NCI-H526 (cell line): ENCODE results near the gene WDFY4.

ENCODE experiments used
- DNase-seq, 2 experiments: peaks; one replicate each; lab custom pipeline; 2025; lab: John Stamatoyannopoulos, UW

WDFY4 gene

GRCh38 chr10:48690791-48691660 lies 6.4 kb downstream of the WDFY4 start:
- DNase-seq = no peak

GRCh38 chr10:48691812-48692528 lies 7.3 kb downstream of the WDFY4 start:
- DNase-seq = no peak

GRCh38 chr10:48692748-48693147 lies 8.1 kb downstream of the WDFY4 start:
- no peak for DNase-seq

GRCh38 chr10:48693206-48693605 lies 8.5 kb downstream of the WDFY4 start:
- DNase-seq = no peak

- DNase-seq = no peak
These were observed 9.8 kb downstream of the WDFY4 start for GRCh38 chr10:48694371-48695030.

GRCh38 chr10:48695636-48696534 lies 11.2 kb downstream of the WDFY4 start:
- DNase-seq = no peak

GRCh38 chr10:48696535-48696873 lies 11.8 kb downstream of the WDFY4 start:
- DNase-seq = no peak

- no peak for DNase-seq
These were observed 12.4 kb downstream of the WDFY4 start for GRCh38 chr10:48697091-48697490.

GRCh38 chr10:48697821-48698764 lies 13.4 kb downstream of the WDFY4 start:
- DNase-seq = no peak

- no peak for DNase-seq
These were observed 14.4 kb downstream of the WDFY4 start for GRCh38 chr10:48699011-48699627.

GRCh38 chr10:48700071-48700470 lies 15.4 kb downstream of the WDFY4 start:
- DNase-seq = no peak

- DNase-seq = no peak
These were observed 15.8 kb downstream of the WDFY4 start for GRCh38 chr10:48700493-48700892.

GRCh38 chr10:48701139-48701901 lies 16.6 kb downstream of the WDFY4 start:
- DNase-seq = no peak

GRCh38 chr10:48701941-48702340 lies 17.3 kb downstream of the WDFY4 start:
- no peak for DNase-seq

- no peak for DNase-seq
These were observed 19.0 kb downstream of the WDFY4 start for GRCh38 chr10:48703531-48704122.

GRCh38 chr10:48704156-48704555 lies 19.5 kb downstream of the WDFY4 start:
- no peak for DNase-seq

GRCh38 chr10:48705401-48705938 lies 20.8 kb downstream of the WDFY4 start:
- DNase-seq = no peak

GRCh38 chr10:48707472-48707871 lies 22.8 kb downstream of the WDFY4 start:
- DNase-seq = no peak

GRCh38 chr10:48708144-48708543 lies 23.5 kb downstream of the WDFY4 start:
- no peak for DNase-seq
